ENCODE results near the gene DDX21.

- TF ChIP-seq CTCF (IDR thresholded peaks at IDR 0.05) (no peak), POLR2A (IDR thresholded peaks at IDR 0.05) (no peak)
Measured at GRCh38 chr10:69033256-69033655, 77.3 kb downstream of the DDX21 start.
